Measurements from ENCODE around the gene TTYH3. TPM values are rescaled to one million over a fixed set of nuclear protein-coding genes. Genes with fewer than 3 reads are reported as not detected.
A peak's percentile ranks its signal among the peaks of the same experiment; 100 is the strongest.

Gene TTYH3
- total and polyA plus RNA-seq, 2 of the 13 experiments (the other 11 are each of a cell fraction or from before 2014, with no cell fraction given) = 26.3 to 50.0 TPM

GRCh38 chr7:2616387-2617324 lies 15.1 kb upstream of the TTYH3 start (continued):
- TF ChIP-seq ZFP91 (CRISPR knock-in tag; IDR thresholded peaks at IDR 0.05; ENCODE audit: borderline replicate concordance) (no peak), HNRNPL (IDR thresholded peaks at IDR 0.05; ENCODE audit: low read depth, low read length) (no peak), ZNF501 (CRISPR knock-in tag; IDR thresholded peaks at IDR 0.05) (no peak), ZNF766 (CRISPR knock-in tag; IDR thresholded peaks at IDR 0.05; ENCODE audit: borderline replicate concordance) (no peak), HNF1B (CRISPR knock-in tag; IDR thresholded peaks at IDR 0.05) (no peak)

GRCh38 chr7:2617325-2617905 lies 14.4 kb upstream of the TTYH3 start:
- ATAC-seq (no peak), DNase-seq (ENCODE audit: low spot score) (no peak), FAIRE-seq (no peak)
- ChIA-PET CTCF (ENCODE audit: low intra/inter-chr PET ratio, low total read pairs) (no interaction called here), POLR2A (interaction anchor here (1.4 kb wide), 1 partner anchor 14 kb away, joined by 4 read pairs; the partner anchor contains the start of gene TTYH3)
- TF ChIP-seq POLR2A (IDR thresholded peaks at IDR 0.05; ENCODE audit: insufficient read depth in 1 of 2, low read depth in 2 of 2, low read length in 2 of 2) (peak in 1 of 2 experiments; percentile 12; a peak in 1 of 4 replicates), ZNF687 (CRISPR knock-in tag; IDR thresholded peaks at IDR 0.05) (0 out of 2 replicates have a peak, but pooled peaks have one; percentile 2), HNF1B (CRISPR knock-in tag; IDR thresholded peaks at IDR 0.05) (no peak)
- Histone ChIP-seq H3K4me3 (replicated peaks in 1 of 3; ENCODE audit: insufficient read depth in 1 of 3, low read depth in 2 of 3, low read length in 3 of 3) (no peak overlapping the region), H3K4me2 (ENCODE audit: low read depth, low read length) (no peak overlapping the region), H4K20me1 (ENCODE audit: insufficient read depth, low read length) (no peaks in the 10 kb centered on the region), H3K27me3 (ENCODE audit: control insufficient read depth in 1 of 2, insufficient read depth in 2 of 2, low read length in 2 of 2) (no peaks in the 10 kb centered on the region; a peak in 1 of 5 replicates), H3K36me3 (replicated peaks in 1 of 2; ENCODE audit: control insufficient read depth in 1 of 2, insufficient read depth in 2 of 2, low read length in 2 of 2) (no peaks in the 10 kb centered on the region; a peak in 1 of 5 replicates), H3K9ac (ENCODE audit: insufficient read depth, low read depth, low read length) (no peak overlapping the region), H3K79me2 (ENCODE audit: insufficient read depth, low read length) (peaks cover 11% of the 10 kb centered on the region), H2AFZ (ENCODE audit: low read length) (no peak overlapping the region), H3K9me3 (ENCODE audit: low read length) (no peaks in the 10 kb centered on the region), H3K4me1 (ENCODE audit: insufficient read depth, low read length) (peaks cover 74% of the 10 kb centered on the region), H3K27ac (ENCODE audit: extremely low read length, insufficient read depth, low read length) (no peak overlapping the region)
- in situ Hi-C loops (cut with HindIII; ENCODE audit: extremely low pct_ligation_motif_present, low pct_unique_long_range_greater_than_20kb) = no loop called here
- no TSS peak for BruUV-seq (replicated peaks)
- intact Hi-C loops (cut with micrococcal nuclease; ENCODE audit: unreplicated experiment) = no loop called here
- WGBS (ENCODE audit: low lambda C conversion rate) = 88% methylated on average over 22 of the region's 22 CpGs

All from HepG2 (cell line).